Activated CD8-positive, alpha-beta T cell treated with anti-CD3 and anti-CD28 coated beads, Interleukin-2, amount 10 ng/mL, durations not matched to agents 7 days and 5 days (primary cell): ENCODE results near the gene YWHAQ. TPM values are rescaled to one million over a fixed set of nuclear protein-coding genes. Genes with fewer than 3 reads are reported as not detected.

Source experiments
- ATAC-seq: fragments of 150-1000 bp; cut with Tn5 transposase; one replicate; pipeline ENCODE4 v1.10.0; 2021; ENCODE audit warnings: moderate library complexity
- CTCF ChIA-PET: fragments of 350-600 bp; sonication (Branson Sonifier 250); formaldehyde crosslinking; loops from one replicate; lab custom pipeline; 2021; ENCODE audit warnings: antibody characterized with exemption; lab: Charles Lee
- POLR2A ChIA-PET: fragments of 350-600 bp; sonication (Branson Sonifier 250); formaldehyde crosslinking; loops from one replicate; lab custom pipeline; 2021; ENCODE audit warnings: antibody characterized with exemption; lab: Charles Lee
- DNase-seq: peaks from one replicate; pipeline ENCODE4 v3.0.0-alpha.2; 2020
- H3K27ac Mint-ChIP-seq: one replicate; pipeline ENCODE4 v1.8.0; 2021; ENCODE audit warnings: mild to moderate bottlenecking, mixed read lengths
- H3K27me3 Mint-ChIP-seq: one replicate; pipeline ENCODE4 v1.8.0; 2021; ENCODE audit warnings: low read depth, mixed read lengths
- H3K36me3 Mint-ChIP-seq: one replicate; pipeline ENCODE4 v1.8.0; 2021; ENCODE audit warnings: low read depth, mixed read lengths
- H3K4me1 Mint-ChIP-seq: one replicate; pipeline ENCODE4 v1.8.0; 2021; ENCODE audit warnings: low read depth, mixed read lengths
- H3K4me3 Mint-ChIP-seq: one replicate; pipeline ENCODE4 v1.8.0; 2021; ENCODE audit warnings: mild to moderate bottlenecking, mixed read lengths
- H3K9me3 Mint-ChIP-seq: one replicate; pipeline ENCODE4 v1.8.0; 2022; ENCODE audit warnings: mixed read lengths; ENCODE audit not compliant: insufficient read depth
- total RNA-seq, 2 experiments: library from RNA; stranded (reverse); gene quantifications; one replicate each; pipeline ENCODE4 v1.2.3, GENCODE V29; 2021

Gene YWHAQ
- 100 to 1,000 TPM; 292 to 315 TPM for total RNA-seq

GRCh38 chr2:9630736-9631552, at the start of gene YWHAQ:
YWHAQ (minus strand) TSS chr2:9630997; CDS start chr2:9630452, 545 bp downstream.
- Mint-ChIP-seq H3K27me3 (peaks cover 25% of the 10 kb centered on the region), H3K36me3 (peaks cover 44% of the 10 kb centered on the region), H3K4me3 (peak within 1 kb of the TSS; percentile 97), H3K27ac (peak within 1 kb of the TSS; percentile 96), H3K9me3 (no peaks in the 10 kb centered on the region), H3K4me1 (peaks cover 45% of the 10 kb centered on the region)
- CTCF ChIA-PET = interaction anchor here (1.0 to 2.4 kb wide), 10 partner anchors 10 to 156 kb away, joined by 3 to 12 read pairs (median 4); partner anchors contain the start of gene ADAM17
- DNase-seq (peak; percentile 98), ATAC-seq (peak; percentile 90)
- POLR2A ChIA-PET = interaction anchor here (0.6 to 3.1 kb wide), 26 partner anchors 12 to 213 kb away, joined by 3 to 47 read pairs (median 4); partner anchors contain the start of genes ADAM17, CPSF3, IAH1 and ITGB1BP1

GRCh38 chr2:9680082-9680481, 49.3 kb upstream of the YWHAQ start:
- peak overlapping the region; percentile 92 for H3K27ac Mint-ChIP-seq
- H3K27me3 Mint-ChIP-seq = peaks cover 7% of the 10 kb centered on the region
- ATAC-seq (no peak), DNase-seq (no peak)
- ChIA-PET POLR2A (interaction anchor here (2.1 kb wide), 1 partner anchor 49 kb away, joined by 5 read pairs; the partner anchor contains the start of gene YWHAQ), CTCF (no interaction called here)
- H3K4me1 Mint-ChIP-seq = peaks cover 20% of the 10 kb centered on the region
- peaks cover 5% of the 10 kb centered on the region for H3K9me3 Mint-ChIP-seq
- H3K4me3 Mint-ChIP-seq = no peak overlapping the region
- H3K36me3 Mint-ChIP-seq = peaks cover 10% of the 10 kb centered on the region

- no peak for ATAC-seq
- peaks cover 10% of the 10 kb centered on the region for H3K36me3 Mint-ChIP-seq
- peaks cover 20% of the 10 kb centered on the region for H3K4me1 Mint-ChIP-seq
- peaks cover 5% of the 10 kb centered on the region for H3K9me3 Mint-ChIP-seq
- peaks cover 8% of the 10 kb centered on the region for H3K27me3 Mint-ChIP-seq
- no peak overlapping the region for H3K27ac Mint-ChIP-seq
- no peak overlapping the region for H3K4me3 Mint-ChIP-seq
- DNase-seq = no peak
- POLR2A ChIA-PET = no interaction called here
- CTCF ChIA-PET = no interaction called here
These were observed 48.4 kb upstream of the YWHAQ start for GRCh38 chr2:9679218-9679617.

DNA sequence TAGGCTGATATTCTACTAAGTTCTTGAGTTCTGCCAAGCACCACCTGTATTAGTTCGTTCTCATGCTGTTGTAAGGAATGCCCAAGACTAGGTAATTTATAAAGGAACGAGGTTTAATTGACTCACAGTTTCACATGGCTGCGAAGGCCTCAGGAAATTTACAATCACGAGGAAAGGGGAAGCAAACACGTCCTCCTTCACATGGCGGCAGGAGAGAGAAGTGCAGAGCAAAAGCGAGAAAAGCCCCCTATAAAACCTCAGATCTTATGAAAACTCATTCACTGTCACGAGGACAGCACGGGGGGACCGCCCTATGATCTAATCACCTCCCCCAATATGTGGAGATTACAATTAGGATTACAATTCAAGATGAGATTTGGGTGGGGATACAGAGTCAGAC, 47.7 kb upstream of the YWHAQ start:
- Mint-ChIP-seq H3K27me3 (peaks cover 13% of the 10 kb centered on the region), H3K27ac (no peak overlapping the region), H3K36me3 (peaks cover 10% of the 10 kb centered on the region), H3K4me1 (peaks cover 20% of the 10 kb centered on the region), H3K9me3 (peaks cover 5% of the 10 kb centered on the region), H3K4me3 (no peak overlapping the region)
- ATAC-seq (no peak), DNase-seq (no peak)
- CTCF ChIA-PET = no interaction called here
- POLR2A ChIA-PET = no interaction called here

DNA sequence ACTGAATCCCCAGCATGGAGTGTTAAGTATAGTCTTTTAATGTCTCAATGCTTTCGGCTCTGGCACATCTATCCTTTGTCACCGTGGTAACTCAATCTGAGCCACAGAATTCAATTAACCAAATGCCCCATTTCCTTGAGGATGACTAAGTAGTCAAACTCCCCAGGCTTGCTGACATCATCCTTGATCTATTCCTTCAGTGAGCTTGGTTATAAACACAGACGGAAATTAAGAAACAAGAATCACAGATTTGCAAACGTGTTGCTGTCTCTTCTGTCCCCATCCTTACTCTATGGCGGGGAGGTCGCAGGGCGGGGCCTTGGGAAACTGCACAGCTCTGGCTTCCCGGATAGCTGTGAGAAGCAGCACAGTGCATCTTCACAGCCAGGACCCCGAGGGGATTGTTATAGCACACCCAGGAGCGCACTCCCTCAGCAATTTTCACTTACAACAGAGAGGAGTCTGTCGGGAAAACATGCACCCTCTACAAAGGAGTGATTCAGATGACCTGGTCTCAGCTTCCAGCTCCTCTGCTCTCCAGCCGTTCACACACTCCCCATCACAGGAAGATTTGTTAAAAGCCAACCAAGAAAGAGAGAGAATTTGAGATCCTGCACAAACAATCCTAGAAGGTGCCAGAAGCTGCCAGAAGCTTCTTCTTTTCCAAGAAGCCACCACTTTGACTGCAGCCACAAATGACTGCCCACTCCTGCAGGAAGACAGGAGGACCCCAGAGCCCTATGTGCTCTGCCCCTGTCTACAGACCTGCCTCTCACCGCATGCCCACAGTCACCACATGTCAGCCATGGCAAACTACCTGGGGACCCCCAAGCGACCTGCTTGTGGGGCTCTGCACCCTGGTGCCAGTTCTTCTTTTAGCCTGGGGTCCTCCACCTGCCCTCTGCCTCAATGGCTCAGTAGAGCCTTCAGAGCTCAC, 44.9 kb upstream of the YWHAQ start:
- no peak overlapping the region for H3K4me3 Mint-ChIP-seq
- no peak overlapping the region for H3K27ac Mint-ChIP-seq
- CTCF ChIA-PET = no interaction called here

DNA sequence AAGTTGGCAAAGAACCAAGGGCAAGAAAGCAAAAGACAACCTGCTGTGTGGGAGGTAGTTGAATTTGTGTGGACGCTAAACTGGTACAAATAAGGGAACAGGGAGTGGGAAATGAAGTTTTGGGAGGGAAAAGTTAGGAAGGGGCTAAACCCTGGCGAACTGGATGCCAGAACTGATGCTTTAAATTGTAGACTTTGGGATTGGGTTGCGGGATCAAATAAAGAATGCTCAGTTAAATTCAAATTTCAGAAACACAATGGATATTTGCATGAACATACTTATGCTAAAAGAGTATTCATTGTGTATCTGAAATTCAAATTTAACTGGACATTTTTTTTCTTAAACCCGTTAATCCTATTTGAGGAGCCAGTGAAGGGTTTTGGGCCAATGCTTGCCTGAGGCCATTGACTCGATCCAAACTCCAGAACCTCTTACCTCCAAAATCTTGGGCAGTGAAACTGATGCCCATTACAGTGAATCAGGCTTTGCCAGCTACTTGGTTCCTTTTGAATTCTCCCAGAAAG, 44.2 kb upstream of the YWHAQ start:
- CTCF ChIA-PET = no interaction called here
- POLR2A ChIA-PET = no interaction called here
- H3K27me3 Mint-ChIP-seq = peaks cover 15% of the 10 kb centered on the region
- ATAC-seq (no peak), DNase-seq (no peak)
- no peak overlapping the region for H3K27ac Mint-ChIP-seq
- H3K4me1 Mint-ChIP-seq = no peaks in the 10 kb centered on the region
- H3K9me3 Mint-ChIP-seq = peaks cover 3% of the 10 kb centered on the region
- H3K4me3 Mint-ChIP-seq = no peak overlapping the region
- H3K36me3 Mint-ChIP-seq = no peaks in the 10 kb centered on the region

More for the DNA sequence above, 44.9 kb upstream of the YWHAQ start:
- Mint-ChIP-seq H3K4me1 (peaks cover 7% of the 10 kb centered on the region), H3K27me3 (peaks cover 15% of the 10 kb centered on the region), H3K36me3 (peaks cover 4% of the 10 kb centered on the region), H3K9me3 (peaks cover 5% of the 10 kb centered on the region)
- POLR2A ChIA-PET = no interaction called here
- DNase-seq = no peak
- no peak for ATAC-seq

DNA sequence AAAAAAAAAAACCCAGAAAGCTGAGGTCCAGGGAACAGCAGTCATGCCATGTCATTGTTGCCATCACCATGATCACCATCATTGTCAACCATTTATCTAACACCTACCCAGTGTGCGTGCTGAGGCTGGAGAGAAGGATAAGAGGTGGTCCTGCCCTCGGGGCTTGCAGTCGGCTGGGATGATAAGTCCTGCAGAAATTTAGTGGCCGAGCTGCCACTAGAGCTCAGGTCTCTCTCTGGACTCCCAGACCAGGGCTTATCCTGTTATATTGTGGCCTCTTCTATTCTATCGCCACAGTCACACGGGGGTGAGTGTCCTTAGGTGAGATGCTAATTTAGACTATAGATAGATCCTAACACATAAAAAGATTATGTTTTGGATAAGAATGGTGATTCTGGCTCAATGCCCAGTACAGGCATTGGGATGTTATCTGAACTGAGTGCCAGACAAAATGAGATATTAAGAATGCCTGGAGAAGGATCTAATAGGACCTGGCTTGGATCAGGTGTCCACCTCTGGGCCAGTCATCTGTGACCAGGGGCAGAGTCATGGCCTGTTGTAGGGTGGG, 43.2 kb upstream of the YWHAQ start:
- Mint-ChIP-seq H3K4me3 (no peak overlapping the region), H3K36me3 (no peaks in the 10 kb centered on the region), H3K9me3 (no peaks in the 10 kb centered on the region), H3K27ac (no peak overlapping the region), H3K4me1 (no peaks in the 10 kb centered on the region), H3K27me3 (peaks cover 15% of the 10 kb centered on the region)
- ChIA-PET CTCF (interaction anchor here (1.0 kb wide), 1 partner anchor 11 kb away, joined by 4 read pairs; no protein-coding TSS in a partner anchor), POLR2A (no interaction called here)
- DNase-seq = no peak
- no peak for ATAC-seq

DNA sequence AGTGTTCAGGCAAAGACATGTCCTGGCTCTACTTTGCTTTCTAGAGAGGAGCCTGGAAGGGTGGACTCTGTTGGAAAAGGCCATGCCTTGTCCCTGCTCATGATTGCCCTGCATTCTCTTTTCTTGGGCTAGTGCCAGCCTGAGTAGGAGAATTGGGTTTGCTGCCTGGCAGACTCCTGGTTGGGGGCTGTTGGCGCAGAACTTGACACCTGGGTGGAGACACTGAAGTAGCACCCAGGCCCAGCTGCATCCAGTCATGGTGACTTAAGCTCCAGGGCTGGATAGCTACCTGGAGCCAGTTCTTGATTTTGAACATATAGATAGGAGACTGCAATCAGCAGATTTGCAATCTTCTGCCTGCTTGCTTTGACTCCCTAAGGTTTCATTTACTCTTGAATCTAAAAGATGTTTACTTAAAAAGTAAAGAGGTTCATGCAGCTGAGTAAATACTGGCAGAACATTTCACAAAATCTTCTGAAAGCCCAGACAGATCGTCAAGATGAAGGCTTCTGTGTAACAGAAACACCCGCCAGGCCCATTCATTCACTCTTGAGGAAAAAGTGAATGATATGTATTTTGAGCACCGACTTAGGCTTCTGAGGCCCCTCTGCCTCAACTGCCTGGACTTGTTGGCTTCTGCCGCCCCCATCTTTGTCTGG, 38.0 kb upstream of the YWHAQ start:
- H3K4me3 Mint-ChIP-seq = no peak overlapping the region
- H3K27ac Mint-ChIP-seq = no peak overlapping the region
- no peak for DNase-seq
- CTCF ChIA-PET = no interaction called here
- H3K36me3 Mint-ChIP-seq = no peaks in the 10 kb centered on the region
- H3K4me1 Mint-ChIP-seq = peaks cover 3% of the 10 kb centered on the region
- H3K9me3 Mint-ChIP-seq = no peaks in the 10 kb centered on the region
- H3K27me3 Mint-ChIP-seq = peaks cover 18% of the 10 kb centered on the region
- ATAC-seq = no peak
- POLR2A ChIA-PET = interaction anchor here (0.7 kb wide), 1 partner anchor 19 kb away, joined by 3 read pairs; no protein-coding TSS in a partner anchor

GRCh38 chr2:9667826-9668225, 37.0 kb upstream of the YWHAQ start:
- DNase-seq (no peak), ATAC-seq (no peak)
- ChIA-PET CTCF (no interaction called here), POLR2A (no interaction called here)
- peaks cover 18% of the 10 kb centered on the region for H3K27me3 Mint-ChIP-seq
- H3K4me3 Mint-ChIP-seq = no peak overlapping the region
- peaks cover 8% of the 10 kb centered on the region for H3K4me1 Mint-ChIP-seq
- H3K9me3 Mint-ChIP-seq = no peaks in the 10 kb centered on the region
- no peaks in the 10 kb centered on the region for H3K36me3 Mint-ChIP-seq
- H3K27ac Mint-ChIP-seq = no peak overlapping the region

DNA sequence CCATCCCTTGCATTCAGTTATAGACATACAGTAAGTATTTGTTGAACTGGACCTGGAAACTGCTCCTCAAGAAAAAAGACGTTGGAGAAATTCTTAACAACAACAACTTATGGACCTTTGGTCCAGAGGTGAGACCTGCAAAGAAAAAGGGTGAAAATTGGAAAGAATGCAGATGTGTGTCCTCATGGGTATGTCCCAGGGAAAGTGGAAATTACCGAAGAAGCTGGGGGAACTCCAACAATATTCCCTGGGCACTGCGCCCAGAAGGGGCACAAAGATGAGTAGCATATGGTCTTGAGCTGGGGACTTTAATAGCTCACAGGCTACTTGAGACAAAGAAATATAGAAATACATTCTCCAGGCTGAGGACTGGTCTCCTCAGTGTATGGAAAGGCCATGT, 35.5 kb upstream of the YWHAQ start:
- Mint-ChIP-seq H3K36me3 (no peaks in the 10 kb centered on the region), H3K9me3 (no peaks in the 10 kb centered on the region), H3K27ac (no peak overlapping the region), H3K27me3 (peaks cover 15% of the 10 kb centered on the region), H3K4me1 (peaks cover 10% of the 10 kb centered on the region), H3K4me3 (no peak overlapping the region)
- CTCF ChIA-PET = no interaction called here
- ATAC-seq = no peak
- no peak for DNase-seq
- POLR2A ChIA-PET = no interaction called here

DNA sequence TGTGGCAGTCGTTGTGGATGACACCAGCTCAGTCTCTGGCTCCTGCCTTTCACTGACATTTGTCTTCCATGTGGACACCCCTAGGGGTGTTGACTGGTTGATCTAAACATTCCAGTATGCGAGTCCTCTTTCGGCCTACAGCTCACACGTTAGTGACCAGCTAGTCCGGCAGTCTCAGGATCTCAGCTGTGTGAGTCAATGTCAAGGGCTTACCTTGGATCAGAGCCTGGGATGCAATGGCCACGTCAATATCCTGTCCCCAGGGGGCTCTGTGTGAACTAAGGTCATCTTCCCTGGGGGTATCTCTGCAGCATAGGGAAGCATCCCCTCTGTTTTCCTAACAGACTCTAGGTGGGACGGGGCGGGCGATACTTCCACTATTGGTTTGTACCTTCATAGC, 35.1 kb upstream of the YWHAQ start:
- Mint-ChIP-seq H3K4me3 (no peak overlapping the region), H3K36me3 (no peaks in the 10 kb centered on the region), H3K4me1 (peaks cover 10% of the 10 kb centered on the region), H3K9me3 (no peaks in the 10 kb centered on the region), H3K27me3 (peaks cover 15% of the 10 kb centered on the region), H3K27ac (no peak overlapping the region)
- CTCF ChIA-PET = no interaction called here
- ATAC-seq = no peak
- POLR2A ChIA-PET = no interaction called here
- no peak for DNase-seq
